Neural cell (in vitro differentiated cells): ENCODE data around the gene GGT6.

ENCODE experiments used
- EP300 ChIP-seq: fragments of 450-650 bp; conservative IDR thresholded peaks from 2 replicates; pipeline ENCODE4 v1.6.1; 2014; ENCODE audit warnings: antibody characterized with exemption, mild to moderate bottlenecking, moderate library complexity; ENCODE audit not compliant: poor library complexity, severe bottlenecking
- EZH2 ChIP-seq: fragments of 200-600, 300-800 bp; shearing (Covaris generic), sonication (generic); IDR thresholded peaks from 2 replicates; pipeline ENCODE4 v1.6.1; 2014; ENCODE audit warnings: antibody characterized with exemption, low read length, borderline replicate concordance, mild to moderate bottlenecking; ENCODE audit not compliant: insufficient read depth, poor library complexity, severe bottlenecking
- MXI1 ChIP-seq: fragments of 450-650 bp; conservative IDR thresholded peaks from 2 replicates; pipeline ENCODE4 v1.6.1; 2014; ENCODE audit warnings: antibody characterized with exemption, mild to moderate bottlenecking; ENCODE audit not compliant: poor library complexity, severe bottlenecking
- POLR2AphosphoS5 ChIP-seq: IDR thresholded peaks from 2 replicates; pipeline ENCODE4 v1.6.1; 2012
- RAD21 ChIP-seq: fragments of 450-650 bp; conservative IDR thresholded peaks from 2 replicates; pipeline ENCODE4 v1.6.1; 2014; ENCODE audit warnings: antibody characterized with exemption, mild to moderate bottlenecking, moderate library complexity
- SMC3 ChIP-seq: fragments of 450-650 bp; conservative IDR thresholded peaks from 2 replicates; pipeline ENCODE4 v1.6.1; 2014; ENCODE audit warnings: antibody characterized with exemption, mild to moderate bottlenecking, moderate library complexity; ENCODE audit not compliant: poor library complexity
- TAF1 ChIP-seq: IDR thresholded peaks from 2 replicates; pipeline ENCODE4 v1.6.1; 2012; ENCODE audit warnings: low read depth
- TF ChIP-seq, protein P1 (sequence below): fragments of 450-650 bp; IDR thresholded peaks from 2 replicates; pipeline ENCODE4 v1.5.1; 2014; ENCODE audit warnings: antibody characterized with exemption, mild to moderate bottlenecking, moderate library complexity; ENCODE audit not compliant: poor library complexity, severe bottlenecking
- TF ChIP-seq, protein P2 (sequence below): IDR thresholded peaks from 2 replicates; pipeline ENCODE4 v1.6.1; 2012; ENCODE audit warnings: borderline replicate concordance

DNA sequence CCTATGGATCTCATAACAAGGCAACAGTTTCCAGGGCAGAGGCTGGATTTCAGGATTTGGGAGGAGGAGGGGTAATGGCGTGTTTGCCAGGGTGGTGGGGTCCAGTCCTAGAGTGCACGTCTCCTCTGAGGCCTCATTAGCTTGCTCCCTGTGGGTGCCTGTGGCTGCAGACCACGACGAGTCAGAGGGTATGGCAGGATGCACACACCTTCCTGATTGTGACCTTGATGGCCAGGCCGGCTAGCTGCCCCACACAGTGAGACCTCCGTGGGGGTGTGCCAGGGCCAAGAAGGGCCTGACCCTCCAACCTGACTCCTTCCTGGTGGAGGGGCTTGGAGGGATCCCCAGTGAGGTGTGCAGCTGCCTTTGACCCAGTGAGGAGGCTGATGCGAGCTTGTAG, 19.9 kb upstream of the GGT6 start:
- no peak for TF ChIP-seq POLR2AphosphoS5
- TF ChIP-seq, protein P1, sequence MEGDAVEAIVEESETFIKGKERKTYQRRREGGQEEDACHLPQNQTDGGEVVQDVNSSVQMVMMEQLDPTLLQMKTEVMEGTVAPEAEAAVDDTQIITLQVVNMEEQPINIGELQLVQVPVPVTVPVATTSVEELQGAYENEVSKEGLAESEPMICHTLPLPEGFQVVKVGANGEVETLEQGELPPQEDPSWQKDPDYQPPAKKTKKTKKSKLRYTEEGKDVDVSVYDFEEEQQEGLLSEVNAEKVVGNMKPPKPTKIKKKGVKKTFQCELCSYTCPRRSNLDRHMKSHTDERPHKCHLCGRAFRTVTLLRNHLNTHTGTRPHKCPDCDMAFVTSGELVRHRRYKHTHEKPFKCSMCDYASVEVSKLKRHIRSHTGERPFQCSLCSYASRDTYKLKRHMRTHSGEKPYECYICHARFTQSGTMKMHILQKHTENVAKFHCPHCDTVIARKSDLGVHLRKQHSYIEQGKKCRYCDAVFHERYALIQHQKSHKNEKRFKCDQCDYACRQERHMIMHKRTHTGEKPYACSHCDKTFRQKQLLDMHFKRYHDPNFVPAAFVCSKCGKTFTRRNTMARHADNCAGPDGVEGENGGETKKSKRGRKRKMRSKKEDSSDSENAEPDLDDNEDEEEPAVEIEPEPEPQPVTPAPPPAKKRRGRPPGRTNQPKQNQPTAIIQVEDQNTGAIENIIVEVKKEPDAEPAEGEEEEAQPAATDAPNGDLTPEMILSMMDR: no peak
- no peak for TF ChIP-seq RAD21
- TF ChIP-seq EP300: no peak
- no peak for TF ChIP-seq SMC3
- TF ChIP-seq, protein P2, sequence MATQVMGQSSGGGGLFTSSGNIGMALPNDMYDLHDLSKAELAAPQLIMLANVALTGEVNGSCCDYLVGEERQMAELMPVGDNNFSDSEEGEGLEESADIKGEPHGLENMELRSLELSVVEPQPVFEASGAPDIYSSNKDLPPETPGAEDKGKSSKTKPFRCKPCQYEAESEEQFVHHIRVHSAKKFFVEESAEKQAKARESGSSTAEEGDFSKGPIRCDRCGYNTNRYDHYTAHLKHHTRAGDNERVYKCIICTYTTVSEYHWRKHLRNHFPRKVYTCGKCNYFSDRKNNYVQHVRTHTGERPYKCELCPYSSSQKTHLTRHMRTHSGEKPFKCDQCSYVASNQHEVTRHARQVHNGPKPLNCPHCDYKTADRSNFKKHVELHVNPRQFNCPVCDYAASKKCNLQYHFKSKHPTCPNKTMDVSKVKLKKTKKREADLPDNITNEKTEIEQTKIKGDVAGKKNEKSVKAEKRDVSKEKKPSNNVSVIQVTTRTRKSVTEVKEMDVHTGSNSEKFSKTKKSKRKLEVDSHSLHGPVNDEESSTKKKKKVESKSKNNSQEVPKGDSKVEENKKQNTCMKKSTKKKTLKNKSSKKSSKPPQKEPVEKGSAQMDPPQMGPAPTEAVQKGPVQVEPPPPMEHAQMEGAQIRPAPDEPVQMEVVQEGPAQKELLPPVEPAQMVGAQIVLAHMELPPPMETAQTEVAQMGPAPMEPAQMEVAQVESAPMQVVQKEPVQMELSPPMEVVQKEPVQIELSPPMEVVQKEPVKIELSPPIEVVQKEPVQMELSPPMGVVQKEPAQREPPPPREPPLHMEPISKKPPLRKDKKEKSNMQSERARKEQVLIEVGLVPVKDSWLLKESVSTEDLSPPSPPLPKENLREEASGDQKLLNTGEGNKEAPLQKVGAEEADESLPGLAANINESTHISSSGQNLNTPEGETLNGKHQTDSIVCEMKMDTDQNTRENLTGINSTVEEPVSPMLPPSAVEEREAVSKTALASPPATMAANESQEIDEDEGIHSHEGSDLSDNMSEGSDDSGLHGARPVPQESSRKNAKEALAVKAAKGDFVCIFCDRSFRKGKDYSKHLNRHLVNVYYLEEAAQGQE: no peak
- TF ChIP-seq TAF1: no peak
- TF ChIP-seq MXI1: no peak
- TF ChIP-seq EZH2: no peak
